HG03060 (cell line): ENCODE measurements around the gene CORO2B.

Experiments
- ATAC-seq: cut with Tn5 transposase; IDR thresholded peaks from one replicate; pipeline ENCODE4 v1.9.1; 2021; ENCODE audit warnings: low read depth, moderate number of reproducible peaks; ENCODE audit not compliant: unreplicated experiment

Gene CORO2B

GRCh38 chr15:68553994-68554720 lies 24.6 kb upstream of the CORO2B start:
- ATAC-seq, result no peak

GRCh38 chr15:68554721-68555678 lies 23.8 kb upstream of the CORO2B start:
- no peak for ATAC-seq

GRCh38 chr15:68555679-68556037 lies 23.1 kb upstream of the CORO2B start:
- no peak for ATAC-seq

GRCh38 chr15:68556139-68556990 lies 22.4 kb upstream of the CORO2B start:
- ATAC-seq, result no peak

DNA sequence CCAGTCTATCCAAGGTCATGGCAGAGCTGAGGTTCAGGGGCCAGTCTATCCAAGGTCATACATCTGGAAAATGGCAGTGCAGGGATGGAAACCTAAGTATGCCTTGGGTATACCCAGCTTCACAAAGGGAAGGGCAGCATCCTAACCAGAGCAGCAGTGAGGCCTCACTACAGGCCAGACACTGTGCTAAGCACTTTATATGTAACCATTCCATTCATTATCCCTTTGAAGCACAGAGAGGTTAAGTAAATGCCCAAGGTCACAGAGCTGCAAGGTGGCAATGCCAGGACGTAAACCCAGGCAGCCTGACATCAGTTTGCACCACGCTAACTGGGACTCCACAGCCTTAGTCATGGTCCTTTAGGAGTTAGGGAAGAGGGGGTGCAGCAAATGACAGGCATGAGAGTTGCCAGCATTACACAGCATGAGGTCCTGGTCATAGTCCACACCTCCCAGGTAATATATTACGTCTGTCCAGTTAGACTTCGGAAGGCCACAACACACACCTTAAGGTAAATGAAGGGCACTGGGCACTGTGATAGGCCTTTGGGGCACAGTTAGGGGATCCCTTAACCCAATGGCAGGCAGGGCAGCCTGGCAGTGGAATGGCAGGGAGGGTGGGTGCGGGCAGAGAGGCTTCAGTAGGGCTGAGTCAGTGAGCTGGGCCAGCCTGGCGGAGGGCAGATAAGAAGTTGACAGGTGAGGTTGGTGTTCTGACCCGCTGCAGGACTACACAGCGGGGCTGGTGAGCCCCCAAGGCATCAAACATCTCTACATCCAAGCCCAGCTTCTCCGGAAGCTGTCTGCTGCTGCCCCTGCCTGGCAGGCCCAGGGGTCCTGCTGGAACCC lies 21.1 kb upstream of the CORO2B start:
- ATAC-seq, result no peak

- ATAC-seq, result no peak
Measured at GRCh38 chr15:68558318-68559305, 20.2 kb upstream of the CORO2B start.

- ATAC-seq, result no peak
Measured at GRCh38 chr15:68559345-68560310, 19.2 kb upstream of the CORO2B start.

- ATAC-seq, result no peak
Measured at GRCh38 chr15:68560501-68561113, 18.2 kb upstream of the CORO2B start.

DNA sequence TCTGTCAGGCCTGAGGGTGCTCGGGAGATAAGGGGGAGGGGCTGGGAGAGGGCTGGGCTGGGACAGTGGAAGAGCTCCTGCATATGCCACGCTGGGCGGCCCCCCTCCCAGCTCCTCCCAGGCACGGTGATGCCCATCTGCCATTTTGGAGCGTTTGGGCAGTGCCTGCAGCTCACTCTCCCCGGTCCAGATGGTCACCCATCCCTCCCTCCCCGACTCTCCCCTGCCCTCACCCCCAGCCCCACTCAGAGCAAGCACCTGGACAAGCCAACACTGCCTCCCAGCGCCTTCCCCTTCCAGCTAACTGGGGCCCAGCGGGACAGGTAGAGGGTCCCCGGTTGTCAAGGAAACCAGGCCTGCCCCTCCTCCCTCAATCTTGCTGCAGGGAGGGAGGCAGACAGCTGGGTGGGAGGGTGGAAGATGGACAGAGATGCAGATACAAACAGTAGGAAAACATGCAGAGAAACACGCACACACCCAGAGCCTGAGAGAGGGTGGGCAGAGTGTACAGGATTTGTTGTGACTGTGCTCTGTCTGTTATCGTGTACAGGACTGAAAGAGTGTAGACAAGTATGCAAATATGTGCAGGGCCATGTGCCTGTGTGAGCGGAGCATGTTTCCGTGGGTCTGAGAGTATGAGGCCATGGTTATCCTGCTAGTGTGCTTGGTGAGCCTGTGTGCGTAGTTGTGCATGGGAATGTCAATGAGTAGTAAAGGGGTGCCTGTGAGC lies 17.5 kb upstream of the CORO2B start:
- no peak for ATAC-seq

GRCh38 chr15:68561901-68562300 lies 16.9 kb upstream of the CORO2B start:
- no peak for ATAC-seq

DNA sequence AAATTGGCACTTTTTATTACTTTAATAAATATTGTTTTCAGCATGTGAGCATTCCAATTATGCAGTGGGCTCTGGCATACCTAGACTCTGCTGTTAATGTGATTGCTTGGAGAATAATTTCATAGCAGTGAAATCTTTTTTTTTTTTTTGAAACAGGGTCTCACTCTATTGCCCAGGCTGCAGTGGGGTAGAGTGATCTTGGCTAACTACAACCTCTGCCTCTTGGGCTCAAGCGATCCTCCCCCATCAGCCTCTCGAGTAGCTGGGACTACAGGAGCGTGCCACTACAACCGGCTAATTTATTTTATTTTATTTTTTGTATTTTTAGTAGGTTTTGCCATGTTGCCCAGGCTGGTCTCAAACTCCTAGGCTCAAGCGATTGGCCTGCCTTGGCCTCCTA lies 14.6 kb upstream of the CORO2B start:
- no peak for ATAC-seq

GRCh38 chr15:68565234-68565633 lies 13.6 kb upstream of the CORO2B start:
- no peak for ATAC-seq

- ATAC-seq, result no peak
Measured at GRCh38 chr15:68565726-68566125, 13.1 kb upstream of the CORO2B start.

GRCh38 chr15:68566377-68566954 lies 12.3 kb upstream of the CORO2B start:
- no peak for ATAC-seq

DNA sequence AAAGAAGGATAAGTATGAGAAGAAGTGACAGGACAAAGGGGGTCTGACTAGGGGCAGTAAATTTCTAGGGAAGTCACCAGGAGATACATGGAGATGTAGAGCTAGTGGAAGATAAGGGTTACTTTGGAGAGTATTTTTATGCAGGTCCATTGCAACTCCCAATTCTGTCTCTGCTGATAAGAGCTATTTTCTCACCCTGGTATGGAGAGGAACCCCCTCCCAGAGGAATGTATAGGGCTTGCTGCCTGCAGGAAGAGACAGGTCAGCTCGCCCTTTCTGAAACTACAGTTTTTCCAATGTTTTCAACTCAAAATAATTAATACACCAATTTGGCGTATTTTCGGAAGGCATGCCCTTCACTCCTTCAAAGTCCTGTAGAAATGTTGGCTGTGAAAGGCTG lies 11.4 kb upstream of the CORO2B start:
- ATAC-seq, result no peak

GRCh38 chr15:68570974-68571373 lies 7.8 kb upstream of the CORO2B start:
- ATAC-seq, result no peak
